Measurements from ENCODE around the gene SERPINB8. TPM values are rescaled to one million over a fixed set of nuclear protein-coding genes. Genes with fewer than 3 reads are reported as not detected.

Gene SERPINB8
- total and polyA plus RNA-seq, 8 donors, result 2.8 to 11.5 (median 4.0) TPM

DNA sequence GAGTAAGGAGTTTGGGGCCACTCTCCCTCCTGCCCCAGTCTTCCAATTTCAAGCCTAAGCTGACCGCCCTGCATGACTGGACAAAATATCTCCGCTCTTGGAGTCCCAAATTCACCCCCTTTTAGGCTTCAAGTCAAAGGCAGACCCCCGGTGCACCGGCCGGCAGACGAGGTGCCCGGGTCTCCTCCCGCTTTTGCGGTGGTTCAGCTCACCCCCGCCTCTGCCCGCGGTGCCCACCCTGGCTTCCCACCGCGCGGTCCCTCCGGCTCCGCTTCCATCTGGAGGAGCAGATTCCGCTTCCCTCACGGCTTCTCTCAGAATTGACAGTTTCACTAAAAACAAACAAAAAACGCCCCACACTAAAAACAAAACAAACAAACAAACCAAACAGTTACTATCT, 56.5 kb downstream of the SERPINB8 start:
- no peak for FAIRE-seq
- no peaks in the 10 kb centered on the region for H3K36me3 ChIP-seq

DNA sequence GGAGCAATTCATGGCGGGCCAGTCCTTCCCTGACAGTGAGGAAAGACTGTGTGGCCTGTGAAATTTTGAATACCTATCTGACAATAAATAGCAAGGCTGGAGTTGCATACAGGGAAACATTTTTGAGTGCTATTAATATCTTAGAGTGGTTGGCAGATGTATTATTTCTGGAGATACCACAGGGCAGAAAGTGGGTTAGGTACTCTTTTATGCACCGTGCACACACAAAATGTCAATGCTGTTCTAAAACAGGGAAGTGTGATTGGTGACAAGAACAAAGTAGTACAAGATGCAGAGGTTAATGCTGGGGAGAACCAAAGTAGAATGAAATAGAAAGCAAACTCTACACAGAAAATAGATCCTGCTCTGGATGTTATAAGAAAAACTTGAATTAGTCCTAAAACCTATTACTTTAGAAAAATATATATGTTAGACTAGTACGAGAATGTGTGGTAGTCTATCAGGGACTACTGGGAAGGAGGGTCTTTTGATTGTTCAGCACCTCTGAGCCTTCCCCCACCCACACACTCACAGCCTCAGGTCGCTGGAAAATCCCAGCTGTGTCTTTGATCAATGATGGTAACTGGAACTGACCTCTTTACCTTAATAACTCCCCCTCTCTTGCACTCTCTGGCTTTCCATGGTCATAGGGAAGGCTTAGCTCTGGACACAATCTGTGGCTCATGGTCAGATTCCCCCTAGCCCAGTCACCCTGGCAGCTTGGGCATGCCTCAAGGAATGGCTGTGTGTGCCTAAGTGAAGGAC, 58.2 kb downstream of the SERPINB8 start:
- no peak overlapping the region for H3K27ac ChIP-seq
- no peaks in the 10 kb centered on the region for H3K4me1 ChIP-seq
- FAIRE-seq, result no peak
- no peak for DNase-seq
- H3K36me3 ChIP-seq, result no peaks in the 10 kb centered on the region
- no peaks in the 10 kb centered on the region for H3K27me3 ChIP-seq
- intact Hi-C loops (cut with DNase I), result no loop called here
- WGBS, 2 donors, result 78% methylated on average over 4 of the region's 4 CpGs
- H3K4me3 ChIP-seq, result no peak overlapping the region
- TF ChIP-seq CTCF (IDR thresholded peaks at IDR 0.05), result no peak
- H3K9me3 ChIP-seq, result no peaks in the 10 kb centered on the region
- no peak for ATAC-seq

More for the DNA sequence above, 56.5 kb downstream of the SERPINB8 start:
- no peak overlapping the region for H3K4me3 ChIP-seq
- intact Hi-C loops (cut with DNase I), result no loop called here
- TF ChIP-seq CTCF (IDR thresholded peaks at IDR 0.05), result no peak
- WGBS, 2 donors, result 92 to 96% methylated on average over 20 of the region's 20 CpGs
- H3K4me1 ChIP-seq, result no peaks in the 10 kb centered on the region
- H3K9me3 ChIP-seq, result no peaks in the 10 kb centered on the region
- no peaks in the 10 kb centered on the region for H3K27me3 ChIP-seq
- peak in 1 of 6 donors; percentile 30 for DNase-seq
- ATAC-seq, result no peak
- H3K27ac ChIP-seq, result no peak overlapping the region

DNA sequence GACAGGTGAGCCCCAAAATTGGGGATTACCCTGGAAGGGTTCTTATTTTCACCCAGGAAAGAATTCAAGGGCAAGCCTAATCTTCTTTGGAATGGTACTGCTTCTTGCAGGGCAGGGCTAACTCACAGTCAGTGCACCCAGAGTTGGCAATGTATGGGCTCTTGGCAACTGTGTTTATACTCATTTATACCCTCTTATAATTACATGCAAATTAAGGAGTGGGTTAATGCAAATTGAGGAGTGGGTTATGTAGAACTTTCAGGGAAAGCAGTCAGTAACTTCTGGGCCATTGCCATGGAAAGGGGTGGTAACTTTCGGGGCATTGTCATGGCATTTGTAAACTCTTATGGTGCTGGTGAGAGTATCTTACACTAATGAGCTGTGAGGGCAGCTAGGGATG, 59.2 kb downstream of the SERPINB8 start:
- Histone ChIP-seq H3K9me3 (no peaks in the 10 kb centered on the region), H3K27me3 (no peaks in the 10 kb centered on the region), H3K4me3 (no peak overlapping the region), H3K36me3 (no peaks in the 10 kb centered on the region), H3K27ac (no peak overlapping the region), H3K4me1 (no peaks in the 10 kb centered on the region)
- intact Hi-C loops (cut with DNase I), result no loop called here
- WGBS, 2 donors, result 83 to 91% methylated on average over 1 of the region's 1 CpG
- ATAC-seq (no peak), DNase-seq (no peak), FAIRE-seq (no peak)
- TF ChIP-seq CTCF (IDR thresholded peaks at IDR 0.05), result no peak

- no peak for DNase-seq
- intact Hi-C loops (cut with DNase I), result loop anchor here in 1 of 3 donors (10.0 kb wide), 1 partner anchor 1063 kb away; no protein-coding TSS in a partner anchor
- H3K4me3 ChIP-seq, result no peak overlapping the region
- no peaks in the 10 kb centered on the region for H3K36me3 ChIP-seq
- H3K27me3 ChIP-seq, result no peaks in the 10 kb centered on the region
- no peaks in the 10 kb centered on the region for H3K9me3 ChIP-seq
- ATAC-seq, result no peak
- no peaks in the 10 kb centered on the region for H3K4me1 ChIP-seq
- no peak for FAIRE-seq
- H3K27ac ChIP-seq, result no peak overlapping the region
- WGBS, 2 donors, result 68 to 71% methylated on average over 3 of the region's 3 CpGs
- TF ChIP-seq CTCF (IDR thresholded peaks at IDR 0.05), result no peak
Observed at GRCh38 chr18:64031411-64031810, 61.5 kb downstream of the SERPINB8 start.

GRCh38 chr18:64032312-64032711, 62.4 kb downstream of the SERPINB8 start:
- no peaks in the 10 kb centered on the region for H3K36me3 ChIP-seq
- no peak for ATAC-seq
- no peak for DNase-seq
- TF ChIP-seq CTCF (IDR thresholded peaks at IDR 0.05), result no peak
- H3K27ac ChIP-seq, result no peak overlapping the region
- no peaks in the 10 kb centered on the region for H3K27me3 ChIP-seq
- 70 to 77% methylated on average over 6 of the region's 6 CpGs for WGBS, 2 donors
- H3K4me3 ChIP-seq, result no peak overlapping the region
- H3K9me3 ChIP-seq, result no peaks in the 10 kb centered on the region
- no peaks in the 10 kb centered on the region for H3K4me1 ChIP-seq
- no peak for FAIRE-seq
- intact Hi-C loops (cut with DNase I), result loop anchor here in 1 of 3 donors (10.0 kb wide), 1 partner anchor 1062 kb away; no protein-coding TSS in a partner anchor
